UCSD-AML1 (cell line): ENCODE results near the gene HDAC5.
"Not testable (repeated sequence)": the region's sequence is repeated elsewhere in the genome, so short reads cannot be mapped to it uniquely, and the experiment has no call there.

Experiments
- DNase-seq: peaks from one replicate; lab custom pipeline; 2025; ENCODE audit not compliant: unreplicated experiment; lab: John Stamatoyannopoulos, UW

HDAC5 gene

DNA sequence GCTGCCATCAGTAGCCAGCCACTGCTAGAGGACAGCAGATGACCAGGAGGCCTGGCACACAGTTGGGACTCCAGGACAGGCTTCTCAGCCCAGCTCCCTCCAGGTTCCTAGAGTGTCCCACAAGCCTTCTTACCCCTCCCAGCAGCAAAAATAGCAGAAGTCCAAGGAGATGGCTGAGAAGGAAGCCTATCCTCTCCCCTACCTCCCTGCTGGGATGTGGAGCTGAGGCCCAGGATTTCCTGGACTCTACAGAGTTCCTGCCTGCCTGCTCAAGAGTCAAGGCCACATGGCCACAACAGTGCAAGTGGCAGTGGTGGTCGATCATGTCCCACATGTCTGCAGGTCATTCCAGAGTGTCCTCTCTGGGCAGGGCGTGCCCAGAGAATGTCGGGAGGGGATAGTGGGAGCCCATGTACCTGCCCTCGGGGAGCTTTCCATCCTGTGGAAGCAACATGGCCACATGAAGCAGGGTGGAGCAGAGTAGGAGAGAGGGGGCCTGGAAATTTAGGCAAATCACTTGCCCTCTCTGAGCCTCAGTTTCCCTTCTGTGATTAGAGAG, 10.6 kb upstream of the HDAC5 start:
- peak; percentile 46 for DNase-seq

DNA sequence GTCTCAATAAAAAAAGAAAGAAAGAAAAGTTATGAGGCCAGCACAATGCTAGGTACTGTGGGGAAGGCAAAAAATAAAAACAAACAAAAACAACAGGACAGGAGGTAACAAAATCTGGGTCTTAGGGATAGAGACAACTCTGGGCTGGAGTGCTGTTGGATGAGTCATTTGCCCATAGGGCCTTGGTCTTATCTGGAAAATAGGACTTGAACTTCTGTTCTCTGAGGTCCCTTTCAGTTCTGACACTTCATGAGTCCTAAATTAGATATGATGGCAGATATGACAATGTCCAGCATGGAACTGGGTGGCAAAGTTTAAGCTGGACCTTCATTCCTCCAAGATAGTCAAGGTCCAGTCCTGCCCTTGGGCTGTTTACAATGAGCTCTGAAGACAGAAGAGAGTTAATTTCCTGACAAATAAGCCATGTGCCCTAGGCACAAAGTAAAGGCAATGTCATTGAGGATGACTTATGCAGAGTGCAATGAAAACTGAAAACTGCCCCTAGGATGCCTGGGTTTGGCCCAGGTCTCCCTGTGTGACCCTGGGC, 8.9 kb upstream of the HDAC5 start:
- no peak for DNase-seq

DNA sequence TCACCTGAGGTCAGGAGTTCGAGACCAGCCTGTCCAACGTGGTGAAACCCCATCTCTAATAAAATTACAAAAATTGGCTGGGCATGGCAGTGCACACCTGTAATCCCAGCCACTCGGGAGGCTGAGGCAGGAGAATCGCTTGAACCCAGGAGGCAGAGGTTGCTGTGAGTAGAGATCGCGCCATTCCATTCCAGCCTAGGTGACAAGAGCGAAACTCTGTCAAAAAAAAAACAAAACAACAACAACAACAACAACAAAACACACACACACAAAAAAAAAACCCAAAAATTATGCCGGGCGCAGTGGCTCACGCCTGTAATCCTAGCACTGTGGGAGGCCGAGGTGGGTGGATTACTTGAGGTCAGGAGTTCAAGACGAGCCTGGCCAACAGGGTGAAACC, 7.9 kb upstream of the HDAC5 start:
- not testable (repeated sequence) for DNase-seq

- DNase-seq, result no peak
Measured at GRCh38 chr17:44130693-44131349, 7.4 kb upstream of the HDAC5 start.

DNA sequence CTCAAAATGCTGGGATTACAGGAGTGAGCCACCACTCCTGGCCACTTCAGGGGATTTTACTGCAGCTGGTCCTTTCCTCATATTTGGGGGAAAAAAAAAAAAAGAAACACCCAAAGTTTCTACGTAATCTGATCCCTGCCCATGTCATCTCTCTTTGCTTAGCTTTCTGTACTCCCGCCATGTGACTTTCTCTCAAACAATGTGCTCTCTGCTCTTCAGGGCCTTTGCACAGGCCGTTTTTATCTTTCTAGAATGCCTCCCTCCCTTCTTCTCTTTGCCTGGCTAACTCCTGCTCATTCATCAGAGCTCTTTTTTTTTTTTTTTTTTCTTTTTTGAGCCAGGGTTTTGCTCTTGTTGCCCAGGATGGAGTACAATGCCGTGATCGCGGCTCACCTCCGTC, 4.9 kb upstream of the HDAC5 start:
- DNase-seq, result no peak

DNA sequence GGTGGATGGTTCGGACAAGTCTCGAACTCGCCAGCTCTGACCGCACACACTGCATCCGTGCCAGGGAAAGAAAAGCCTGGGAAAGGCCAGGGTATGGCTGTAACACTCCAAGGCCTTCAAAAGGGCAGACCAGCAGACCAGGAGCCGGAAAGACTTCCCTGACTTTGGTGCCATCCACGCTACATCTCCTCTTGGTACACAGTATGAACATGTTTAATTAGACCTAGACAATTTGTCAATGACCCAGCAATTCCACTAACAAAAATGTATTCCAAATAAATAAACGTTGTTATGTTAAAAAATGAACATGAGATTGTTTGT, 637 bp upstream of the HDAC5 start:
- no peak for DNase-seq

GRCh38 chr17:44122816-44123355, 555 bp downstream of the HDAC5 start:
- DNase-seq, result no peak

DNA sequence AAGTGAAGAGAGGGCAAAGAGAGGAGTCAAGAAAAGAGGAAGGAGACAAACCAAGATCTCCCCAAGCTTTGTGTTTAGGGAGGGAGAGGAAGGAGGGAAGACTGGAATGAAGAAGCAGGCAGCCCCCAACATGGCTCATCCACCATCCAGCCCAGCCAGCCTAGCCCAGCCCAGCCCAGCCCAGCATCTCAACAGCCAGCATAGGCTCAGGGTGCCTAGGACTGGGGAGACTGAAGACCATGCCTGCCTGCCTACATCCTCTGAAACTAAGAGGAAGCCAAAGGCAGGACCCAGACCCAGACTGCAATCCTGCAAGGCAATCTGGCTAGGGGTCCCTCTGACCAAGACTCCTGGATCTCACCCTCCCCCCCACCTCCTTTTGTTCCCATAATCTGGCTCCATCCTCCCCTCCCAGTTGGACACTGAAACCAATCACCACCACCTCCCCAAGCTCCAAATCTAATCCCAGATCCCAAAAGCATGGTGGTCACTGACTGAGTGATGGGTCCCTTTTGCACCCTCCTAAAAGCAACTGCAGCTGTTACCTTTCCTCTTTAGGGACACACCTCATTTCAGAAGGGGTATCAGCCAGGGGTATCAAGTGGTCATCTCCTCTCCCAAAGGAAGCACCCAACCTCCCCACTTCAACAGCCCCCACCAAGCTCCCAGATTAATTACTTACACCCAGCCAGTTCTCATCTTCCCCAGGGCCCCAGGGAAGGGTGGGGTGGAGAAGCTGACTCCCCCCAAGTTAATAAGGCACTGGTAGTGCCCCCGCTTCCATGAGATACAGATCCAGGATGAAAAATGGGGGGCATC, 1.2 kb downstream of the HDAC5 start:
- DNase-seq, result no peak

- no peak for DNase-seq
Measured at GRCh38 chr17:44120851-44121605, 2.4 kb downstream of the HDAC5 start.

- not testable (repeated sequence) for DNase-seq
Measured at GRCh38 chr17:44120281-44120680, 3.2 kb downstream of the HDAC5 start.

GRCh38 chr17:44119798-44120197, 3.6 kb downstream of the HDAC5 start:
- DNase-seq, result no peak

DNA sequence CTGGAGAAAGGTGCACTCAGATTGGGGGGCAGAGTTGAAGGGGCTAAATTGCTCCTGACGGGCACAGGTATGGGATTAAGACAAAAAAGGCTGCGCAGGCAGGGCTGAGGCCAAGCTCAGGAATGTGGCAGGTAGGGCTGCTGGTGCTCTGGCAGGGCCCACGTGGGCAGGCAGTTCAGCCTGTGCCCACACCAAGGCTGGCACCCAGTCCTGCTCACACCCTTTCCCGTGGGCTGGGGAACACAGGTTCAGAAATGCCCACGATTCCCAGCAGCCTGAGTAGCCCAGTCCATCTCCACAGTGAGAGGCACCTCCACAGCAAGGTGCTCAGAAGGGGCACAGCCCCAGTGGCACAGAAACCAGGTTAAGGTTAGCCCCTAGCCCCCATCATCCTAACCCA, 4.4 kb downstream of the HDAC5 start:
- DNase-seq, result no peak

DNA sequence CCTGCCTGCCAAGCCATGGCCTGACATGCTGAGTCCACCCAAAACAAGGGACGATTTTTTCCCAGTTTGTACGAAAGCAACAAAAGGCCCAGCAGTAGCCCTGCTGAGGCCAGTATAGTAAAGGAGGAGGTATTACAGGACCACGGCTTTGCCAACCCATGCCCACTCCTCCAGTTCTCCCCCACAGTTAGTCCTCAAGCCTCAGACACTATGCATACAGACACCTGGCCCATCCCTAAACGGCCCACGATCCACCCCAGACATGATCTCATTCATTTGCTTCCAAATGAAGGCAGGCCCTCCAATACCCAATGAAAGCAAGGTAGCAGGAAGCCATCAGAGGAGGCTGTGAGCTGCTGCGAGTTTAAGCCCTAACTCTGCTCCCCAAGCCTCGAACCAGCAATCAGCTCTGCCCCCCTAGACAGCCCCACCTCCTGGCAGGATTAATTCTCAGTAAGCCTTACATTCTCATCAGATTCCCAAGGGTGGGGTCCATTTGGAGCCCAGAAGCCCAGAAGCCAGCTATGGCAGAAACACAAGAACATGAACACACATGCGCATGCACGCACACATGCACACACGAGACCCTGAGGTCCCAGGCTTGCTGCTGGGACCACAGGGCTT, 4.9 kb downstream of the HDAC5 start:
- no peak for DNase-seq

GRCh38 chr17:44117351-44117750, 6.1 kb downstream of the HDAC5 start:
- no peak for DNase-seq

- peak; percentile 63 for DNase-seq
Measured at GRCh38 chr17:44115585-44116415, 7.6 kb downstream of the HDAC5 start.

- no peak for DNase-seq
Measured at GRCh38 chr17:44113868-44114840, 9.3 kb downstream of the HDAC5 start.

DNA sequence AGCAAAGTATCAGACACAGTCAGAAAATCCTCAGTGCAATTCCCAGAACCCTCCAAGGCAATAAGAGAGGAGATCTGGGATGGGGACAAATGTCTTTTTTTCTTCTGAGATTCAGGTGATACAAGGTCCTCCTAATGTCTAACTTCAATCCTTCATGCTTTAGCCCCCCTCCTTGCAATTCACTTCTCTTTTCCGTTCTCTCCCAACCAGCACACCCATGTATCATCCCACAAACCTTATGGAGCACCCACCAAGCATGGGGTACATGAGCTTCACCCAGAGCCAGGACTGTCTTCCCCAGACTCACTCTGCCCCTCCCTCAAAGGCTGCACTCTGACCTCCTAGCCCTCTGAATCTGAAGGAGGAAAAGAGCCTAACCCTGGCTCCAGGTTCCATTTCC, 10.1 kb downstream of the HDAC5 start:
- no peak for DNase-seq
